ENCODE measurements around the gene KIF16B. TPM values are rescaled to one million over a fixed set of nuclear protein-coding genes. Genes with fewer than 3 reads are reported as not detected.

Gene KIF16B
- total RNA-seq, 6 experiments from 2014 or later, result 0.31 to 3.4 (median 3.2) TPM

- Mint-ChIP-seq H3K9me3 (peaks cover 63% of the 10 kb centered on the region), H3K4me1 (ENCODE audit: low read depth) (no peaks in the 10 kb centered on the region; the same call in 1 of the 2 replicates), H3K4me3 (no peak overlapping the region), H3K27ac (no peak overlapping the region), H3K27me3 (ENCODE audit: insufficient read depth) (no peaks in the 10 kb centered on the region; the same call in 1 of the 2 replicates), H3K36me3 (ENCODE audit: low read depth) (peaks cover 4% of the 10 kb centered on the region; the same call in 1 of the 2 replicates)
- no peak for TF ChIP-seq CTCF (IDR thresholded peaks at IDR 0.05)
- DNase-seq, result no peak
Measured at GRCh38 chr20:16313917-16314316, 259.3 kb downstream of the KIF16B start.

GRCh38 chr20:16312998-16313397, 260.2 kb downstream of the KIF16B start:
- Mint-ChIP-seq H3K4me3 (no peak overlapping the region), H3K4me1 (ENCODE audit: low read depth) (no peaks in the 10 kb centered on the region; the same call in 1 of the 2 replicates), H3K27ac (no peak overlapping the region), H3K9me3 (peaks cover 61% of the 10 kb centered on the region), H3K36me3 (ENCODE audit: low read depth) (peaks cover 4% of the 10 kb centered on the region; the same call in 1 of the 2 replicates), H3K27me3 (ENCODE audit: insufficient read depth) (no peaks in the 10 kb centered on the region; the same call in 1 of the 2 replicates)
- DNase-seq, result no peak
- no peak for TF ChIP-seq CTCF (IDR thresholded peaks at IDR 0.05)

GRCh38 chr20:16311756-16312155, 261.5 kb downstream of the KIF16B start:
- H3K9me3 Mint-ChIP-seq, result peaks cover 52% of the 10 kb centered on the region
- no peaks in the 10 kb centered on the region; the same call in 1 of the 2 replicates for H3K27me3 Mint-ChIP-seq (ENCODE audit: insufficient read depth)
- no peak for DNase-seq
- peaks cover 4% of the 10 kb centered on the region; the same call in 1 of the 2 replicates for H3K36me3 Mint-ChIP-seq (ENCODE audit: low read depth)
- no peak for TF ChIP-seq CTCF (IDR thresholded peaks at IDR 0.05)
- H3K4me1 Mint-ChIP-seq (ENCODE audit: low read depth), result no peaks in the 10 kb centered on the region; the same call in 1 of the 2 replicates
- H3K27ac Mint-ChIP-seq, result no peak overlapping the region
- no peak overlapping the region for H3K4me3 Mint-ChIP-seq

GRCh38 chr20:16308754-16309153, 264.5 kb downstream of the KIF16B start:
- no peaks in the 10 kb centered on the region for H3K36me3 Mint-ChIP-seq (ENCODE audit: low read depth)
- no peak overlapping the region for H3K4me3 Mint-ChIP-seq
- H3K27ac Mint-ChIP-seq, result no peak overlapping the region
- TF ChIP-seq CTCF (IDR thresholded peaks at IDR 0.05), result no peak
- DNase-seq, result no peak
- H3K9me3 Mint-ChIP-seq, result peaks cover 38% of the 10 kb centered on the region
- H3K4me1 Mint-ChIP-seq (ENCODE audit: low read depth), result no peaks in the 10 kb centered on the region; the same call in 1 of the 2 replicates
- no peaks in the 10 kb centered on the region for H3K27me3 Mint-ChIP-seq (ENCODE audit: insufficient read depth)

- Mint-ChIP-seq H3K27me3 (ENCODE audit: insufficient read depth) (no peaks in the 10 kb centered on the region), H3K36me3 (ENCODE audit: low read depth) (no peaks in the 10 kb centered on the region), H3K9me3 (peaks cover 38% of the 10 kb centered on the region), H3K4me1 (ENCODE audit: low read depth) (no peaks in the 10 kb centered on the region), H3K4me3 (no peak overlapping the region), H3K27ac (no peak overlapping the region)
- DNase-seq, result no peak
- no peak for TF ChIP-seq CTCF (IDR thresholded peaks at IDR 0.05)
Measured at GRCh38 chr20:16302818-16303217, 270.4 kb downstream of the KIF16B start.

GRCh38 chr20:16301986-16302385, 271.3 kb downstream of the KIF16B start:
- H3K27ac Mint-ChIP-seq, result no peak overlapping the region

More at GRCh38 chr20:16301986-16302385, 271.3 kb downstream of the KIF16B start:
- H3K4me1 Mint-ChIP-seq (ENCODE audit: low read depth), result no peaks in the 10 kb centered on the region
- no peak for DNase-seq
- no peak overlapping the region for H3K4me3 Mint-ChIP-seq
- H3K36me3 Mint-ChIP-seq (ENCODE audit: low read depth), result no peaks in the 10 kb centered on the region
- TF ChIP-seq CTCF (IDR thresholded peaks at IDR 0.05), result no peak
- H3K27me3 Mint-ChIP-seq (ENCODE audit: insufficient read depth), result no peaks in the 10 kb centered on the region
- H3K9me3 Mint-ChIP-seq, result peaks cover 40% of the 10 kb centered on the region
